Stimulated activated naive CD8-positive, alpha-beta T cell treated with anti-CD3 and anti-CD28 coated beads, Interleukin-15, Interleukin-2, amounts not matched to agents 100 U/mL and 50 U/mL, for 24 hours (primary cell): ENCODE data around the gene ATP5F1D.
"Not testable (repeated sequence)": the region's sequence is repeated elsewhere in the genome, so short reads cannot be mapped to it uniquely, and the experiment has no call there.

ENCODE experiments used
- ATAC-seq: fragments of 150-1000 bp; cut with Tn5 transposase; one replicate; pipeline ENCODE4 v1.10.0; 2021
- DNase-seq: peaks from one replicate; pipeline ENCODE4 v3.0.0; 2021

Gene ATP5F1D

DNA sequence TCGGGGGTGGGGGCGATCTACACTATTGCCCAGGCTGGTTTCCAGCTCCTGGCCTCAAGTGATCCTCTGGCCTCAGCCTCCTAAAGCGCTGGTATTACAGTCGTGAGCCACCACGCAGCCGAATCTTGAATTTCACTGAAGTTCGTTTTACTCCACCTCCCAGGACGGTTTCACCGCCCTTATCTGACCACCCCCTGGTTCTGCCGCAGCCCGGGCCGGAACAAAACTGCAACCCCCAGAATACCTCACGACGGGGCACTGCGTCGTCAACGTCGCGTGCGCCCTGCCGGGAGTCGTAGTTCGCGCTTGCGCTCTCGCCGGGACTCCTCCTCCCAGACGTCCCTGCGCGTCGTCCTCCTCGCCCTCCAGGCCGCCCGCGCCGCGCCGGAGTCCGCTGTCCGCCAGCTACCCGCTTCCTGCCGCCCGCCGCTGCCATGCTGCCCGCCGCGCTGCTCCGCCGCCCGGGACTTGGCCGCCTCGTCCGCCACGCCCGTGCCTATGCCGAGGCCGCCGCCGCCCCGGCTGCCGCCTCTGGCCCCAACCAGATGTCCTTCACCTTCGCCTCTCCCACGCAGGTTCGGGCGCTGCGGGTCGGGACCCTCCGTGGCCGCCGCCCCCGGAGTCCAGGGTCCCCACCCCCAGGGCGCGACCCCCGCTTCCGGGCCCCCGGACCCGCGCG, at the start of gene ATP5F1D:
ATP5F1D (plus strand) TSS at position 335 of the 679 bp plus-strand sequence; CDS start at position 435, 100 bp downstream.
- ATAC-seq (peak; percentile 76), DNase-seq (peak; percentile 95)

DNA sequence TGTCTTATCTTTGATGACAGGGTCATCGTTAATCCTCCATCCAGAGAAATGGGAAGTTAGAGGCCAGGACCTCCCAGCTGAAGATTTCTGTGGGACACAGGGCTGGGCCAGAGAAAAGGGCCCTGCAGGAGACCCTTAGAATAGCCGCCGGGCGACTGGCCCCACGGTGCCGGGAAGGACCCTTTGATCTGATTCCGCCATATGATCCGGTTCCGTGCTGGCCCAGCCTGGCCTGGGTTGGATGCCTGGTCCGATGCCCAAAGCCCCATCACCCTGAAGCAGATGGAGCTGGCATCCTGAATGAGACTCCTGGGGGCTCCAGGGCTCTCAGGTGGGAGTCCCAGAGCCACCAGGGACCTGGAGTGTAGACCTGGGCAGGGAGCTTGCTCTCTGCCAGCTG, 42.0 kb upstream of the ATP5F1D start:
- ATAC-seq = no peak

DNA sequence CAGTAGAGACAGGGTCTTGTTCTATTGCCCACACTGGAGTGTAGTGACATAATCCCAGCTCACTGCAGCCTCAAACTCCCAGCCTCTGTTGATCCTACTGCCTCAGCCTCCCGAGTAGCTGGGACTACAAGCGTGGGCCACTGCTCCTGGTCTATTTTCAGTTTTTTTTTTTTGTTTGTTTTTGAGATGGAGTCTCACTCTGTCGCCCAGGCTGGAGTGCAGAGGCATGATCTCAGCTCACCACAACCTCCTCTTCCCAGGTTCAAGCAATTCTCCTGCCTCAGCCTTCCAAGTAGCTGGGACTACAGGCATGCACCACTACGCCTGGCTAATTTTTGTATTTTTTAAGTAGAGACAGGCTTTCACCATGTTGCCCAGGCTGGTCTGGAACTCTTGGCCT, 40.9 kb upstream of the ATP5F1D start:
- DNase-seq, ATAC-seq: not testable (repeated sequence)

More for the DNA sequence above, 42.0 kb upstream of the ATP5F1D start:
- no peak for DNase-seq

DNA sequence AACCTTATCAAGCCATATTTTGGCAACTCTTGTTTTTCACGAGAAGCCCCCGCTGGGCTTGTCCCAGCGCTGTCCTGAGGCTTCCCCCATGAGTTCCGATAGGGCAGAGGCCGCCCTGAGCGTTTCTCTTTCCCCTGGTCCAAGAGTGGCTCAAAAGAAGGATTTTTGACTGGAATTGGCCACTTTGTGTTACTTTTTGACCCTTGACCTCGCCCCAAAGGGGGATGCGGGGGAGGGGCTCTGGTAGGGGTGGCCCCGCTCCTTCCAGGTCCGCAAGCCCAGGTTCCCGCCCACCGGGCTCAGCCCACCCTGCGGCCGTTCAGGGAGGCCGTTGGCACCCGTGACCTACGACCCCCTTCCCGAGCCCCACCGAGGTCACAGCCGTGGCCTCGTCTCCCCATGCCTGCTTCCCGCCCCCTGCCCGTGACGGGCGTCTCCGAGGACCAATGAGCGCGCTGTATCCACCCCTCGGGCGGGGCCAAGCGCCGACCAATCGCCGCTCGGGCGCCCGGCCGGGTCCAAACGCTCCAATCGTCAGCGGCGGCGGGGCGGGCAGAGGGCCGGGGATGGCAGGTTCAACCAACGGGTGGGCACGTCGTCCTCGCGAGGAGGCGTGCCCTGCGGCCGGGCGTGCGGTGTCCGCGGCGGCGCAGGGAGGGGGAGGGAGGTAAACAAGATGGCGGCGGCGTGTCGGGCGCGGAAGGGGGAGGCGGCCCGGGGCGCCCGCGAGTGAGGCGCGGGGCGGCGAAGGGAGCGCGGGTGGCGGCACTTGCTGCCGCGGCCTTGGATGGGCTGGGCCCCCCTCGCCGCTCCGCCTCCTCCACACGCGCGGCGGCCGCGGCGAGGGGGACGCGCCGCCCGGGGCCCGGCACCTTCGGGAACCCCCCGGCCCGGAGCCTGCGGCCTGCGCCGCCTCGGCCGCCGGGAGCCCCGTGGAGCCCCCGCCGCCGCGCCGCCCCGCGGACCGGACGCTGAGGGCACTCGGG, 36.1 kb upstream of the ATP5F1D start, which contains the start of gene STK11:
STK11 (plus strand) TSS at position 665 of the 986 bp plus-strand sequence. CDS start 1,136 bp downstream, outside the sequence.
- DNase-seq (peak; percentile 100), ATAC-seq (peak; percentile 99)

DNA sequence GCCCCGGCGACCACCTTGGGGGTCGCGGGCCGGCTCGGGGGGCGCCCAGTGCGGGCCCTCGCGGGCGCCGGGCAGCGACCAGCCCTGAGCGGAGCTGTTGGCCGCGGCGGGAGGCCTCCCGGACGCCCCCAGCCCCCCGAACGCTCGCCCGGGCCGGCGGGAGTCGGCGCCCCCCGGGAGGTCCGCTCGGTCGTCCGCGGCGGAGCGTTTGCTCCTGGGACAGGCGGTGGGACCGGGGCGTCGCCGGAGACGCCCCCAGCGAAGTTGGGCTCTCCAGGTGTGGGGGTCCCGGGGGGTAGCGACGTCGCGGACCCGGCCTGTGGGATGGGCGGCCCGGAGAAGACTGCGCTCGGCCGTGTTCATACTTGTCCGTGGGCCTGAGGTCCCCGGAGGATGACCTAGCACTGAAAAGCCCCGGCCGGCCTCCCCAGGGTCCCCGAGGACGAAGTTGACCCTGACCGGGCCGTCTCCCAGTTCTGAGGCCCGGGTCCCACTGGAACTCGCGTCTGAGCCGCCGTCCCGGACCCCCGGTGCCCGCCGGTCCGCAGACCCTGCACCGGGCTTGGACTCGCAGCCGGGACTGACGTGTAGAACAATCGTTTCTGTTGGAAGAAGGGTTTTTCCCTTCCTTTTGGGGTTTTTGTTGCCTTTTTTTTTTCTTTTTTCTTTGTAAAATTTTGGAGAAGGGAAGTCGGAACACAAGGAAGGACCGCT, 35.2 kb upstream of the ATP5F1D start:
- no peak for ATAC-seq

DNA sequence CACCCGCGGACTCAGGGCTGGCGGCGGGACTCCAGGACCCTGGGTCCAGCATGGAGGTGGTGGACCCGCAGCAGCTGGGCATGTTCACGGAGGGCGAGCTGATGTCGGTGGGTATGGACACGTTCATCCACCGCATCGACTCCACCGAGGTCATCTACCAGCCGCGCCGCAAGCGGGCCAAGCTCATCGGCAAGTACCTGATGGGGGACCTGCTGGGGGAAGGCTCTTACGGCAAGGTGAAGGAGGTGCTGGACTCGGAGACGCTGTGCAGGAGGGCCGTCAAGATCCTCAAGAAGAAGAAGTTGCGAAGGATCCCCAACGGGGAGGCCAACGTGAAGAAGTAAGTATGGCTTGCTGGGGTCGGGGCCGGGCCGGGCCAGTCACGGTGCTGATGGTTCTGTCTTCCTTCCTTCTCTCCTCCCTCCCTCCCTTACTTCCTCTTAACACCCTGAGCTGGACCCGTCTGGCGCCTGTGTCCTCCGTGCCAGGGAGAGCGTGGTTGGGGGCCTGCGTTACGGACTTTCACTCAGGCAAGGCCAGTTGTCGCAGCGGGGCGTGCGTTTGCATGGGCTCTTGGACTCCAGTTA, 34.6 kb upstream of the ATP5F1D start:
- peak; percentile 1 for ATAC-seq

More for the DNA sequence above, 35.2 kb upstream of the ATP5F1D start:
- DNase-seq = peak; percentile 19

DNA sequence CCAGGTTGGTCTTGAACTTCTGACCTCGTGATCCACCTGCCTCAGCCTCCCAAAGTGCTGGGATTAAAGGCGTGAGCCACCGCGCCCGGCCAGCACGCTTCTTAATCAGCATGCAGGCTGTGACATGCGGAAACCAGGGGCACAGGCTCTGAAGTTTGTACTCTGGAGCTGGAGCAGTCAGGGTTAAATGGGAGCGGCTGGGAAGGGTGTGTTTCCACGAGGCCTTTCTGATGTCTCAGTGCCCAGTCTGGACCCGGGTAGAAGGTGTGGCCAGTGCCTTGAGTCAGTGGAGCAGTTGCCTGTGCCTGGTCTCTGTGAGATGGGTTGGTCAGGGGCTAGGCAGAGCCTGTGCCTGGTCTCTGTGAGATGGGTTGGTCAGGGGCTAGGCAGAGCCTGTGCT, 32.7 kb upstream of the ATP5F1D start:
- not testable (repeated sequence) for ATAC-seq

More for the DNA sequence above, 34.6 kb upstream of the ATP5F1D start:
- DNase-seq = peak; percentile 51

DNA sequence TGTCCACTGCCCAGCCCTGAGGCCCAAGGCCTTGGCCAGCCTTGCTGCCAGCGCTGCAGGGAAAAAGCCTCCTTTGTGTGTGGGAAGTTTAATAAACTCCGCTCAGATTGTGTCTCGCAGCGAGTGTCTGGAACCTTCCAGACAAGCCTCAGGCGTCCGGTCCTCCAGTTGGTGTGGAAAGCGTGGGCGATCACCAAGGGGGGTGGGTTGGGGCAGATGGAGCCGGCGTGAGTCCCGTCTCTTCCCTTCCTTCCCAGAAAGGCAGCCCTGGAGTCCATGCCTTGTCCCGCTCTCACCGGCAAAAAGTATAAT, 31.4 kb upstream of the ATP5F1D start:
- DNase-seq (no peak), ATAC-seq (no peak)

More for the DNA sequence above, 32.7 kb upstream of the ATP5F1D start:
- DNase-seq = not testable (repeated sequence)

DNA sequence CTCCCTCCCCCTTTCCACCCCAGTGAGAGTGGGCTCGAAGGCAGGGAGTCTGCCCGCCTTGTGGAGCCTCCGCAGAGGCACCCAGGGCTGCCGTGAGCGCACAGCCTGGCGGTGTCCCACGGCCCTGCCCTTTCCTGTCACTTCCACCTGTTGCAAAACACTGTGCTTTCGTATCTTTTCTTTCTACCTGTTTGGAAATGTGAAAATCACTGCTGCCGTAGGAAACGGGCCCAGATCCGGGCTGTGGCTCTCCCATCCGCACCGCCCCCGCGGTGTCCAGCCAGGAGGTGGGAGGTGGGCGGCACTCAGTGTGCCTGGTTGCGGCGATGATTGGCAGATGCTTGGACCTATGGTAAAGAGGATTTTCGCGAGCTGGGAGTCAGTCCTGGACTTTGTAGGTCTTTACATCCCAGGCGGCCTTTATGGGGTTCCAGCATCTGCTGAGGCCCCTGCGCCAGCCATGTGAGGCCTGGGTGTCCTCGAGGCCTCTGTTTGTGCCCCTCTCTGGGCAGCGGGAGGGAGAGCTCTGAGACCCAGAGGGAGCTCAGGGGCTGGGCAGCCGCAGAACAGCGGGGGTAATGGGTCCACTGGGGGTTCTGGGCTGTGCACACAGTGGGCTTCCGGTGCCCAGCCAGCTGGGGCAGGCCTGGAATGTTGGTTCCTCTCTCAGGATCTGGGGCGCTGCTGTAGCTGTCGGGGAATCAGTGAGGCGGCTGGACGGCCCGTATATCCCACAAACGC, 29.9 kb upstream of the ATP5F1D start:
- ATAC-seq (no peak), DNase-seq (no peak)

DNA sequence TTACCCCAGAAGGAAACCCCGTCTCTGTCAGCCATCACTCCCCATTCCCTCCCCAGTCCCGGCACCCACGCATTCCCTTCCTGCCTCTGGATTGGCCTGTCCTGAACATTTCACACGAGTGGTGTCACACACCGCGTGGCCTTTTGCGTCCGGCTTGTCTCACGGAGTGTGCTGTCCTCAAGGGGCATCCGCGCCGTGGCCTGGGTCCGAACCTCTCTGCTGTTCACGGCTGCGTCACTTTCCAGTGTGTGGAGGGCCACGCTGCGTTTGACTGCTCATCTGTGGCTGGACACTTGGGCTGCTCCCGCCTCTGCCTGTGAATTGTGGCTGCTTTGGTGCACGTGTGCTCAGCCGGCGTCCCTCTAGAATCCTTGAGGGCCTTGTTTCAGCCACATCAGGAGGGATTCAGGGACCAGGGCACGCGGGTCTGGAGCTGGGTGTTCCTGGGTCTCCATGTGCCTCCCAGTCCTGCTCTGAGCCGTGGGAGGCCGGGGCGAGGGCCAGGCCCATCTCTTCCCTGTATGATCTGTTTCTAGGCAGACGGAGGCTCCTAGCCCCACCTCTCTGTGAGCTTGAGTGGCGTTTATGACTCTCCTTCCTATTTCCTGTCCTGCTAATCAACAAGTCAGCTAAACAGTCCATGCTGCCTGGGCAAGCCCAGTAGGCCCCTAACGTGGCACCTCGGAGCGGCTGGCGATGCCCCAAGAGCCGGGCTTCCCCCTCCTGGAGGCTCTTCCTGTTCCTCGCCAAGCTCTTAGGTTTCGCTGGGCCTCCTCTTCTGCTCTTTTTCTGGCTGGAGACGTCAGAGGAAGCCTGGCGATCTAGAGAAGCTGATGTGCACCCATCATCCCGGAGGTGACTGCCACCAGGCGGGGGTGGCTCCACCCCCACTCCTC, 27.9 kb upstream of the ATP5F1D start:
- peak; percentile 81 for ATAC-seq
- peak; percentile 53 for DNase-seq

DNA sequence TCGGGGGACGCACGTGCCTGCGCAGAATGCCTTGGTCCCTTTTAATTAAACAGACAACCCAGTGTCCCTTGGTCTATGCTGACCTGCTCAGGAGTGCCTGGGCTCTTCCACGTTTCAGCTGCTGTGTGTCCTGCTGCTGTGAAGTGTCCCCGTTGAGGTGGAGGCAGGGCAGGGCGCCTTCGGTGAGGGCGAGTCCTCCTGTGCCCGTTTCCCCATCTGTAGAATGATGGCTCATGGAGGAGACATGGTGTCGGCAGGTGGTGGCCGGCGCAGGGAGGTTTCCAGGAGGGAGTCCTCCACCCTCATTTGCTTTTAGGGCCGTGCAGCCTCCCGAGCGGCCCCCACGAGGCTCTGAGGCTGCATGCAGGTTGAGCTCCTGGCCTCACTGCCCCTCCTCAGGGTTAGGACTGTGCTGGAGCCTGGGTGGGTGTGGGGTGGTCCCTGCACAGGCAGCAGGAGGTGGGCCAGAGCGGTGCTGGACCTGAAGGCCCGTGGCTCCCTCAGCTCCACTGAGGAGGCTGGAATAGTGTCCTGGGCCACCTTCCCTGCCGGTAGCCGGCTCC, 27.2 kb upstream of the ATP5F1D start:
- no peak for ATAC-seq

DNA sequence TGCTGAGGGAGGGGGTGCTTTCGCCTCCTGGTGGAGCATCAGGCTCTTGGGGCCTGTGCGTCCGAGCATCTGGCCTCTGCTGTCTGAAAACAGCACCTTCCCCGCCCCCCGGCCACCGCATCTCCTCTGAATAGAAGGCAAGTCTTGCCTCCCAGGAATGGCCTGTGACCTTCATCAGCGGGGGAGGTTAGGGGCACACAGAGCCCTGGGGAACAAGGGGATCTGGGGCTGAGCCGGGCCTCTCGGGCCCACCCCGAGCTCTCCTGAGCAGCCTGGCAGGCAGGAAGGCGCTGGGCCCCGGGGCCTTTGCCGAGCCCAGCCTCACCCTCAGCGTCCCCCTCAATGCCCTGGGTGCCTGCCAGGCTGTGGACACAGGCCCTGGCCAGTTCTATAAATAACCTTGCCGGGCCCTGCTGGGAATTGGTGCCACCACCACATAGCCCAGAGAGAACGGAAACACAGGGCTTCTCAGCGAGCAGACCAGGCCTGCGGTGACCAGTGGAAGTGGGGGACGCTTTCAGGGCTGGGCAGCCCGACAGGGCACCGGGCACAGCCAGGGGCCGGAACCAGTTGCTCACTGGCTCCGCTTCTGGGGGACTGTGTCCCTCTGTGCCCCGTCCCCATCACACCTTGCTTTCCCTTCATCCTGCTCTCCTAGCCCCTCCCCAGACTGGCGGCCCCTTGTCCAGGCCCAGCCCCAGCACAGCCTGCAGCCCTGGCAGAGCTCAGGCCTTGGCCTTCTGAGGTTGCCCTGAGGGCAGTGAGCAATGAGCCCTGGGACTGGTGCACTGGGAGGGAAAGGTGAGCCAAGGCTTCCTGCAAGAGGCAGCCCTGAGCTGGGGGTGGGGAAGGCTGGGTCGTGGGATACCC, 26.5 kb upstream of the ATP5F1D start:
- no peak for ATAC-seq

More for the DNA sequence above, 27.2 kb upstream of the ATP5F1D start:
- DNase-seq = no peak

DNA sequence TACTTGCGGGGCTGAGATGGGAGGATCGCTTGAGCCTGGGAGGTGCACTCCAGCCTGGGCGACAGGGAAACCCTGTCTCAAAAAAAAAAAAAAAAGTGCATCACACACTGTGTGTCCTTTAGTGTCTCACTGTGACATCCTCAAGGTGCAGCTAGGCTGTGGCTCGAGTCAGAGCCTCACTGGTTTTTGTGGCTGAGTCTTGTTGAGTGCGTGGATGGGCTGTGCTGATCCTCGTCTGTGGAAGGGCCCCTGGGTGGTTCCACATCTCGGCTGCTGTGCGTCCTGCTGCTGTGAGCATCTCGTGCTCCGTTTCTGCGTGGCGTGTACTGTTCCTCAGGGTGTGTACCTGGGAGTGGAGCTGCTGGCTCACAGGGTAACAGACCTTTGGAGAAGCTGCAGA, 24.8 kb upstream of the ATP5F1D start:
- DNase-seq (no peak), ATAC-seq (no peak)

More for the DNA sequence above, 26.5 kb upstream of the ATP5F1D start:
- no peak for DNase-seq

DNA sequence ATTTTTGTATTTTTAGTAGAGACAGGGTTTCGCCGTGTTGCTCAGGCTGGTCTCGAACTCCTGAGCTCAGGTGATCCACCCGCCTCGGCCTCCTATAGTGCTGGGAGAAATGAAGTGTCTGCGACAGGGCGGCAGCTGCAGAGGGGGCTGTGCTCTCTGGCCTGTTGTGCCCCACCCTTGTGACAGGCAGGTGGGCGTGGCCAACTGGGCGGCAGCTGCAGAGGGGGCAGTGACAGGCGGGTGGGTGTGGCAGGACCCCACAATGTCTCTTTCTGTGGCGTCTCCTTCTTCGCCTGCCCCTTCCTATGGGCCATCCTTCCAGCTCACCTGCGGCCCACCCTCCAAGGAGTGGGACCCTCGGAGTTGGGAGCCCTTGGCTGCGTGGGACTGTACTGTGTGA, 24.2 kb upstream of the ATP5F1D start:
- no peak for ATAC-seq
- no peak for DNase-seq

DNA sequence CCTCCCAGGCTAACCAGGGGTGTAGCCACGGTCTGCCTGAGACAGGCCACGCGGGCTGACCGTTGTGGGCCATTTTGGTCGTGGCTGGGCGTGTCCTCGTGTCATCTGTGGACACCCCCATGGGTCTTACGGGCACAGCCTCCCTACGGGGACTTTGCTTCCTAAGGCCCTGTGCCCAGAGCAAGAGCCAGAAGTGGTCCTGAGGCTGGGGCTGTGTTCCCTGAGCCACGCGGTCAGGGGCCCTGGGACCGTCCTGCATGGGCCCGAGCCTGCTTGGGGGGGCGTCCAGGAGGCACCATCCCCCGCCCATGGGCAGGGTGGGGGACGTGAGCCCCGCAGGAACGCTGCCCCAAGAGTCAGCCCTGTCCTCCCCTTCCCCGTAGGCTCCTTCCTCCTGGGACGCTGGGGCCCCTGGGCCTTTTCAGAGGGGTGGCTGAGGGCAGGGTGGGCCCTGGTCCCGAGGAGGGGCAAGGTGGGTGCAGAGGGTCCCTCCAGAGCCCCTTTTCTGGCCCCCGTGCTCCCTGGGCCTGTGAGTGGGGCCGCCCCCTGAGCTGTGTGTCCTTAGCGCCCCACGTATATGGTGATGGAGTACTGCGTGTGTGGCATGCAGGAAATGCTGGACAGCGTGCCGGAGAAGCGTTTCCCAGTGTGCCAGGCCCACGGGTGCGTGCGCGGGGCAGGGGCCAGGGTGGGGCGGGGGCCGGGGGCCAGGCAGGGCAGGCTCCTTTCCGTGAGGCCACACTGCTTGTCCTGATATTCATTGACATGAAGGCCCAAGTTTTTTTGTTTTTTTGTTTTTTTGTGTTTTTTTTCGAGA, 22.6 kb upstream of the ATP5F1D start:
- no peak for ATAC-seq
- no peak for DNase-seq

DNA sequence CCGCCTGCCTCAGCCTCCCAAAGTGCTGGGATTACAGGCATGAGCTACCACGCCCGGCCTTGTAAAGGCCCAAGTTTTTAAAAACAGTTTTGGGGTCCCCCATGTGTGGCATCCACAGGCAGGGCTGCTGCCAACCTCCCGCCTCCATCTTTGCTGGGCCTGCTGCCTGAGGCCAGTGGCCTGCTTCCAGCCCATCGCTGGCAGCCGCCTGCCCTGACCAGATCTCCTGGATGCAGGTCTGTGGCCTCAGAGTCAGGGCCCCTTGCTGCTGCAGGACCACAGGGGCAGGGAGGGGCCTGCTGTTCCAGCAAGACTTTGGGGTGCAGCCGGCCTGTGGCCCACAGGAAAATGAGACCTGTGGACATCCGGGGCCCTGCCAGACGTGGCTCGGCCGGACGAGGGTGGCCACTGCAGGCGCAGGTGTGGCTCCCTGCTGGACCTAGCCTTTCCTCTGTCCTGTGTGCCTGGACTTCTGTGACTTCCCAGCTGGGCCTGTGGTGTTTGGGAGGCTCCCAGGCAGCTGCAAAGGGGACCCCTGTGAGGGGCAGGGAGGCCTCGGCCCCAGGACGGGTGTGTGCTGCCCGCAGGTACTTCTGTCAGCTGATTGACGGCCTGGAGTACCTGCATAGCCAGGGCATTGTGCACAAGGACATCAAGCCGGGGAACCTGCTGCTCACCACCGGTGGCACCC, 21.6 kb upstream of the ATP5F1D start:
- ATAC-seq (no peak), DNase-seq (no peak)

DNA sequence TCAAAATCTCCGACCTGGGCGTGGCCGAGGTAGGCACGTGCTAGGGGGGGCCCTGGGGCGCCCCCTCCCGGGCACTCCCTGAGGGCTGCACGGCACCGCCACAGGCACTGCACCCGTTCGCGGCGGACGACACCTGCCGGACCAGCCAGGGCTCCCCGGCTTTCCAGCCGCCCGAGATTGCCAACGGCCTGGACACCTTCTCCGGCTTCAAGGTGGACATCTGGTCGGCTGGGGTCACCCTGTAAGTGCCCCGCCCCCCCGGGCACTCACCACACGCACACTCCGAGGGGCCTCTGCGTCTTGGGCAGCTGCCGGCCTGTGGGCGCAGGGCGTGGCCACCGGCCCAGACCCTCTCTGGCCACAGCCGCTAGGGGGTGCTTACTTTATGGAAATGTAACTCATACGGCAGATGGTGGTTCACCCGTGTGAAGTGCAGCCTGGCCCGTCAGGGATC, 21.0 kb upstream of the ATP5F1D start:
- DNase-seq (no peak), ATAC-seq (no peak)
